GM19467 (cell line): Measurements from ENCODE around the gene SPATA12.

Experiments used
- ATAC-seq: cut with Tn5 transposase; IDR thresholded peaks from one replicate; pipeline ENCODE4 v1.9.1; 2021; ENCODE audit warnings: mild to moderate bottlenecking, moderate library complexity; ENCODE audit not compliant: unreplicated experiment

The SPATA12 gene

GRCh38 chr3:57110214-57110613 is 49.8 kb downstream of the SPATA12 start:
- ATAC-seq: no peak

- ATAC-seq: no peak
Measured at GRCh38 chr3:57110798-57111197, 50.3 kb downstream of the SPATA12 start.

GRCh38 chr3:57112206-57112605 is 51.7 kb downstream of the SPATA12 start:
- no peak for ATAC-seq

GRCh38 chr3:57116501-57116900 is 56.0 kb downstream of the SPATA12 start:
- ATAC-seq: no peak

GRCh38 chr3:57118254-57118653 is 57.8 kb downstream of the SPATA12 start:
- ATAC-seq: no peak

GRCh38 chr3:57120040-57120439 is 59.6 kb downstream of the SPATA12 start:
- ATAC-seq: no peak

- ATAC-seq: no peak
Measured at GRCh38 chr3:57120451-57121174, 60.1 kb downstream of the SPATA12 start.
